Stimulated activated CD4-positive, alpha-beta T cell treated with anti-CD3 and anti-CD28 coated beads, Interleukin-4, amount 100 ng/mL, for 4 hours (primary cell): ENCODE measurements around the gene TIGD4.
"Not testable (repeated sequence)": the region's sequence is repeated elsewhere in the genome, so short reads cannot be mapped to it uniquely, and the experiment has no call there.

Experiments used
- DNase-seq, 2 experiments: peaks; one replicate each; pipeline ENCODE4 v3.0.0-alpha.2; 2020

TIGD4 gene

DNA sequence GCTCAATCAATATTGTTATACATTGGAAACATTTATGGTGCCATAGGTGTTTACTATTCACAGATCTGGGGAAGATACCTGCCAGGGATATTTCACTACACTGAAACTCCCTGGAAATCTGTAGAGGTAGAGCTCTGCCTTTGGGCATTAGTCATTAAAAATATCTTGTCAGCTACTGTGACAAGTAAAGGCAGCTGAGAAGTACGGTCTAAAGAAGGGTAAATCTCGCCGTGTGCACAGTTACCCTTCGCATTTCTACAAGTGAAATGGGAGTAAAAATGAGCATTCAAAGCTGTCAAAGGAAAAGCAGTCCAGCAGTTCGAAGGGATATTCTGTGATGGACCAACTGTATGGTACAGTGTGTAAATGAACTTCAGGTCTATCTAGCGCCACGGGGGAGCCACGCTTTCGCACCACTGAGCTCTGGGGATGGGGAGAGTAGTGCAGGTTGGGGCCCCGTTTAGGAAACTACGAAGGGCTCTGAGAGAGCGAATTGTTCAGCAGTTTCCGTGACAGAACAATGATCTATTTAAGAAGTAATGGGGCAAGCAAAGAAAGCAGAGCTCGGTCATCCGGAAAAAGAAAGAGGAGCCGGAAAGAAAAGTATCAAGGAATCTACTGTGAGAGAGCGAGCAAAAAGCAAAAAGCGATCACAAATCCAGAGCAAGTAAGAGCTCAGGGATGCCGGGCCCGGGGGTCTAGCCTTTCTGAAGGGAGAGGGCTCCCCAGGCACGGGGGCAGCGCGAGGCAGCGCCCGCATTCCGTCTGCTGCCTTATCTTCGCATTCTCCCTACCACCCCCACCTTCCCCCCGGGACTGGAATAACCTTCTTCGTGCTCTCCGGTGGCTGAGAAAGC is 646 bp downstream of the TIGD4 start:
- peak; percentile 9 to 13 for DNase-seq

DNA sequence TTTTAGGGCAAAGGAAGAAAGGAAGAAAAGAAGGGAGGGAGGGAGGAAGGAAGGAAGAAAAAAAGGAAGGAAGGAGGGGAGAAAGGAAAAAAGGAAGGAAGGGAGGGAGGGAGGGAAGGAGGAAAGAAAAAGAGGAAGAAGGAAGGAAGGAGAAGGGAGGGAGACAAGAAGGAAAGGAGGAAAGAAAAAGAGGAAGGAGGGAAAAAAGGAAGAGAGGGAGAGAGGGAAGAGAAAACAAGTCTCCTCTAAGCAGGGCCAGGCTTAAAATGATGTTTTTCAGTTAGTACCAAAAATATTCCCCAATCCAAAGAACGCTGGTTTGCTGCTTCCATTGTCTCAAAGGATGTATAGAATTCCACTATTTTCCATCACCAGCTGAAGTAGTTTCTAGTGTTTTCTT is 2.0 kb downstream of the TIGD4 start:
- no peak for DNase-seq

GRCh38 chr4:152776352-152776751 is 3.2 kb downstream of the TIGD4 start:
- DNase-seq, result no peak

- no peak for DNase-seq
Measured at GRCh38 chr4:152773953-152774352, 5.6 kb downstream of the TIGD4 start.

- no peak for DNase-seq
Measured at GRCh38 chr4:152773339-152773738, 6.2 kb downstream of the TIGD4 start.

- no peak for DNase-seq
Measured at GRCh38 chr4:152771741-152772533, 7.6 kb downstream of the TIGD4 start.

DNA sequence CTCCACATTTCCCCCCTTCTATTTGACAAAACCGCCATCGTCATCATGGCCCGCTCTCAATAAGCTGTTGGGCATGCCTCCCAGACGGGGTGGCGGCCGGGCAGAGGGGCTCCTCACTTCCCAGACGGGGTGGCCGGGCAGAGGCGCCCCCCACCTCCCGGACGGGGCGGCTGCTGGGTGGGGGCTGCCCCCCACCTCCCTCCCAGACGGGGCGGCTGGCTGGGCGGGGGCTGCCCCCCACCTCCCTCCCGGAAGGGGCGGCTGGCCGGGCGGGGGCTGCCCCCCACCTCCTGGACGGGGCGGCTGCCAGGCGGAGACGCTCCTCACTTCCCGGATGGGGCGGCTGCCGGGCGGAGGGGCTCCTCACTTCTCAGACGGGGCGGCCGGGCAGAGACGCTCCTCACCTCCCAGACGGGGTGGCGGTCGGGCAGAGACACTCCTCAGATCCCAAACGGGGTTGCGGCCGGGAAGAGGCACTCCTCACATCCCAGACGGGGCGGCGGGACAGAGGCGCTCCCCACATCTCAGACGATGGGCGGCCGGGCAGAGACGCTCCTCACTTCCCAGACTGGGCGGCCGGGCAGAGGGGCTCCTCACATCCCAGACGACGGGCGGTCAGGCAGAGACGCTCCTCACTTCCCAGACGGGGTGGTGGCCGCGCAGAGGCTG is 14.3 kb downstream of the TIGD4 start:
- not testable (repeated sequence) for DNase-seq

DNA sequence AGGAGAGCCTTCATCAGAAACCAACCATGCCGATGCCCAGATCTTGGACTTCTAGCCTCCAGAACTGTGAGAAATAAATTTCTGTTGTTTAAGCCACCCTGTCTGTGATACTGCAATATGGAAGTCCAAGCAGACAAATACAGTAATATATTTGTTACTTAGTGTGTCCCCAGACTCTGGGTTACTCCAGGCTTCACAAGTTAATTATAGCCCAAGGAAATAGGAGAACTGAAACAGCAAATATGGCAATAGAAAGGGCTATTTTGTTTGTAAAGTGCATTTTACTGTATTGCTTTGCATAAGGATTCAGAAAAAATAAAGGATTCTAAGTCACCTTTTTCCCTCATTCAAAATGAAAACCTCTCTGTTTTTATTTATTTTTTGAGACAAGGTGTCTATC is 15.7 kb downstream of the TIGD4 start:
- DNase-seq, result no peak

DNA sequence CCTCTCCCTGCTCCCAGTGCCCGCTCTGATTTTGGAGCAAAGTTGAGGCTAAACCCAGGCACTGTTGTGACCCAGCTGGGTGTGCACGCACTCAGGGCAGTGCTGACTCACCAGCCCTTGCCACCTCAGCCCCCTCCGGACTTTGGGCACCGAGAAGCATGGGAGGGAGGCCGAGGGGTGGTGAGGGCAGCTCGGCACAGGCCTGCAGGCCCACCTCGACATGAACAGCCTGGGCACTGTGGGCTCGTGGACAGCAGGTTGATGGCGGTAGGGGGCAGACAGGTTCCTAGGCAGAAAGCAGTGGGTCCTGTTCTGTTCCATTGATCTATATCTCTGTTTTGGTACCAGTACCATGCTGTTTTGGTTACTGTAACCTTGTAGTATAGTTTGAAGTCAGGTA is 30.9 kb downstream of the TIGD4 start:
- no peak for DNase-seq

DNA sequence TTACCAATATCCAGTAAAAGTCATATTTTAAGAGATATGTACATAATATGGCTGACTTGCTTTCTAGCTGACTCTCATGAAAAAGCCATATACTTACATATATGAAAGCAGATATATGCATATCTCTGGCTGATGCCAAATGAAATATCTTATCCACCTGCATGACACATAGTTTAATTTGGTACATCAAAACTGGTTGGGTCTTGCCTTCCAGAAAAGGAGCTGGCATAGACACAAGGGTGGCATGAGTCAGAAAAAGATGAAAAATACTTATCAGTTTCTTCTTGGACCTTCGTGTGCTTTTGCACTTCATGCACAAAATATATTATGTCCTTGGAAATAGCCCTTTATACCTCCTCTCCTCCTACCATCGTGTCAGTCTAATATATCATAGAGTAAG is 32.1 kb downstream of the TIGD4 start:
- DNase-seq, result no peak

DNA sequence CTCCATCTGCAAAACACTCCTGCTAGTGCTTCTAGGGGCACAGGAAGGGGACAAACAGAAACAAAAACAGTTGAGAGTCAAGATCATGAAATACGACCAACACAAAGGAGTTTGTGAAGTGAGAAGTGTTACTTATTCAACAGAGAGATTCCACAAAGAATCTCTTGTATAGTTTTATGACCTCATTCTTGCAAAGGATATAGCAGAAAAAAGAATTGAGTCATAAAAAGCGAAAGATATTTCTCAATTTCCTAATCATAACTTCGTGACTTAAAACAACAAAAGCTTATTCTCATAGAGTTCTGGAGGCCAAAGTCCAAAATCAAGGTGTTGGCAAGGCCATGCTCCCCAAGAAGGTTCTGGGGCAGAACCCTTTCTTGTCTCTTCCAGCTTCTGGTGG is 40.7 kb downstream of the TIGD4 start:
- no peak for DNase-seq

- no peak for DNase-seq
Measured at GRCh38 chr4:152735906-152736305, 43.6 kb downstream of the TIGD4 start.

GRCh38 chr4:152735396-152735859 is 44.1 kb downstream of the TIGD4 start:
- DNase-seq, result no peak

DNA sequence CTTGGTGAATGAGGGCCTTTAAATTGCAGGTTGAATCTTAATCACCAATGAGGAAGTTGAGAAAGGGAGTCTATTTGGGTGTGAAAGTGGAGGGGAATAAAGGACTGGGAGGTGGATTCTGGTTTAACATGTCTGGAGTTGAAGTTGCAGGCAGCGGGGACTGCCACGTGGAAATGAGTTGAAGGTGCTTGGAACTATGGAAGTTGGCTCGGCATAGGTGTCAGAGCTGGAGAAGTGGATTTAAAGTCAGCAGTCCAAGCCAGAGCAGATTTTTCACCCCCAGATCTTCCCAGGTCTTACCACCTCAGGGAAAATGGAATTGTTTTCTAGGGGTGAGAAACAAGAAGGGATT is 44.9 kb downstream of the TIGD4 start:
- no peak for DNase-seq

GRCh38 chr4:152734015-152734698 is 45.4 kb downstream of the TIGD4 start:
- no peak for DNase-seq

- DNase-seq, result no peak
Measured at GRCh38 chr4:152731997-152732396, 47.5 kb downstream of the TIGD4 start.

- no peak for DNase-seq
Measured at GRCh38 chr4:152729466-152729865, 50.1 kb downstream of the TIGD4 start.

- no peak for DNase-seq
Measured at GRCh38 chr4:152728343-152728742, 51.2 kb downstream of the TIGD4 start.

DNA sequence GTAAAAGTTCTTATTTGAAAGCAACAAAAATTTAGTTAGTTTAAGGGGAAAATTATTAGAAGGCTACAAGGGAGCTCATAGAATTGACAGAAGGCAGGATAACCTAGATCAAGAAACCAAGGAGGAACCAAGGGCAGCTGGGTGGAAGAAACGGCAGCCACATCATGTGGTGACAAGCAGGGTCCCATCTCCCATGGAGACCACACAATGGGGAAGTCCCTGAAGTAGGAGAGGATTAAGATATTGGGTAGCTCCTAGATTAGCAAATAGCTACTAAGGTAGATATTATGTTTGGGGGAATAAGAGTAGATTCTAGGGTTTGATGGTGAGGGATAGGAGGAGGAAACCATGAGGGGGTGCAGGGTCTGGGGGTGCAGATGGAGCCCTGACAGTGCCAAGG is 51.7 kb downstream of the TIGD4 start:
- DNase-seq, result no peak

GRCh38 chr4:152724494-152724893 is 55.0 kb downstream of the TIGD4 start:
- no peak for DNase-seq

- no peak for DNase-seq
Measured at GRCh38 chr4:152723236-152723635, 56.3 kb downstream of the TIGD4 start.

GRCh38 chr4:152719801-152720556 is 59.6 kb downstream of the TIGD4 start:
- no peak for DNase-seq
